Calu3 (cell line): ENCODE measurements around the gene BCOR. TPM values are rescaled to one million over a fixed set of nuclear protein-coding genes. Genes with fewer than 3 reads are reported as not detected.

Experiments
- BruUV-seq: library from RNA; stranded (reverse); fragments of 400-500 nt; replicated peaks from 2 replicates; lab custom pipeline; 2021; lab: Mats Ljungman, UMichigan
- CTCF ChIA-PET: fragments of 300-600 bp; sonication (Branson Sonifier 250); formaldehyde crosslinking; loops from one replicate; lab custom pipeline; 2022; ENCODE audit warnings: antibody characterized with exemption; lab: Charles Lee
- DNase-seq: peaks from one replicate; pipeline ENCODE4 v3.0.0; 2022
- H3K27ac Mint-ChIP-seq: one replicate; pipeline ENCODE4 v1.8.0; 2022; ENCODE audit warnings: mixed read lengths; ENCODE audit not compliant: unreplicated experiment
- H3K27me3 Mint-ChIP-seq: one replicate; pipeline ENCODE4 v1.8.0; 2022; ENCODE audit warnings: mixed read lengths; ENCODE audit not compliant: unreplicated experiment
- H3K36me3 Mint-ChIP-seq: one replicate; pipeline ENCODE4 v1.8.0; 2022; ENCODE audit warnings: mild to moderate bottlenecking, moderate library complexity, mixed read lengths; ENCODE audit not compliant: insufficient read depth, unreplicated experiment
- H3K4me1 Mint-ChIP-seq: one replicate; pipeline ENCODE4 v1.8.0; 2022; ENCODE audit warnings: mild to moderate bottlenecking, low read depth, mixed read lengths; ENCODE audit not compliant: unreplicated experiment
- H3K4me3 Mint-ChIP-seq: one replicate; pipeline ENCODE4 v1.8.0; 2022; ENCODE audit warnings: mild to moderate bottlenecking, low read depth, moderate library complexity, mixed read lengths; ENCODE audit not compliant: unreplicated experiment
- H3K9me3 Mint-ChIP-seq: one replicate; pipeline ENCODE4 v1.8.0; 2022; ENCODE audit warnings: low read depth, mixed read lengths; ENCODE audit not compliant: unreplicated experiment
- CTCF ChIP-seq: fragments of 200-600 bp; IDR thresholded peaks from one replicate; pipeline ENCODE4 v1.8.0; 2022; ENCODE audit warnings: antibody characterized with exemption; ENCODE audit not compliant: unreplicated experiment
- intact Hi-C: fragments of 100-400 bp; cut with micrococcal nuclease; formaldehyde crosslinking; loops from one replicate; pipeline ENCODE4 v1.10.0; 2022; ENCODE audit not compliant: unreplicated experiment
- total RNA-seq: library from RNA; stranded (reverse); gene quantifications from 2 replicates; pipeline ENCODE4 v1.2.3, GENCODE V29; 2022

Gene BCOR
- total RNA-seq, 1 experiment from 2014 or later: 21.1 TPM

GRCh38 chrX:40131654-40132337 is 34.0 kb upstream of the BCOR start:
- Mint-ChIP-seq H3K4me3 (no peak overlapping the region), H3K27me3 (no peaks in the 10 kb centered on the region), H3K9me3 (no peaks in the 10 kb centered on the region), H3K27ac (no peak overlapping the region), H3K4me1 (peaks cover 17% of the 10 kb centered on the region), H3K36me3 (peaks cover 11% of the 10 kb centered on the region)
- intact Hi-C loops: no loop called here
- no peak for DNase-seq
- no peak for TF ChIP-seq CTCF
- BruUV-seq: no TSS peak
- CTCF ChIA-PET: interaction anchor here (0.7 kb wide), 1 partner anchor 10 kb away, joined by 4 read pairs; no protein-coding TSS in a partner anchor

GRCh38 chrX:40130207-40130606 is 32.4 kb upstream of the BCOR start:
- CTCF ChIA-PET: interaction anchor here (1.0 kb wide), 1 partner anchor 11 kb away, joined by 3 read pairs; no protein-coding TSS in a partner anchor
- H3K36me3 Mint-ChIP-seq: peaks cover 11% of the 10 kb centered on the region
- peak overlapping the region; percentile 52 for H3K27ac Mint-ChIP-seq
- BruUV-seq: no TSS peak
- H3K4me3 Mint-ChIP-seq: no peak overlapping the region
- H3K9me3 Mint-ChIP-seq: no peaks in the 10 kb centered on the region
- peaks cover 17% of the 10 kb centered on the region for H3K4me1 Mint-ChIP-seq
- intact Hi-C loops: no loop called here
- H3K27me3 Mint-ChIP-seq: no peaks in the 10 kb centered on the region
- no peak for TF ChIP-seq CTCF
- DNase-seq: peak; percentile 60

GRCh38 chrX:40127052-40127451 is 29.3 kb upstream of the BCOR start:
- Mint-ChIP-seq H3K27ac (no peak overlapping the region), H3K4me1 (peaks cover 15% of the 10 kb centered on the region), H3K4me3 (no peak overlapping the region), H3K9me3 (no peaks in the 10 kb centered on the region), H3K36me3 (peaks cover 11% of the 10 kb centered on the region), H3K27me3 (no peaks in the 10 kb centered on the region)
- CTCF ChIA-PET: no interaction called here
- BruUV-seq: no TSS peak
- no peak for DNase-seq
- intact Hi-C loops: no loop called here
- TF ChIP-seq CTCF: no peak

GRCh38 chrX:40122487-40122886 is 24.7 kb upstream of the BCOR start:
- DNase-seq: no peak
- no TSS peak for BruUV-seq
- Mint-ChIP-seq H3K4me1 (no peaks in the 10 kb centered on the region), H3K9me3 (no peaks in the 10 kb centered on the region), H3K27me3 (no peaks in the 10 kb centered on the region), H3K27ac (no peak overlapping the region), H3K4me3 (no peak overlapping the region), H3K36me3 (peaks cover 4% of the 10 kb centered on the region)
- TF ChIP-seq CTCF: no peak
- CTCF ChIA-PET: no interaction called here
- intact Hi-C loops: no loop called here
